Femur (tissue), 1 donor: ENCODE data around the gene MAP2K6.

ENCODE experiments used
- DNase-seq: peaks from one replicate; pipeline ENCODE4 v3.0.0-alpha.2; 2017

Gene MAP2K6

GRCh38 chr17:69588316-69588715, 173.8 kb downstream of the MAP2K6 start:
- DNase-seq, result no peak

DNA sequence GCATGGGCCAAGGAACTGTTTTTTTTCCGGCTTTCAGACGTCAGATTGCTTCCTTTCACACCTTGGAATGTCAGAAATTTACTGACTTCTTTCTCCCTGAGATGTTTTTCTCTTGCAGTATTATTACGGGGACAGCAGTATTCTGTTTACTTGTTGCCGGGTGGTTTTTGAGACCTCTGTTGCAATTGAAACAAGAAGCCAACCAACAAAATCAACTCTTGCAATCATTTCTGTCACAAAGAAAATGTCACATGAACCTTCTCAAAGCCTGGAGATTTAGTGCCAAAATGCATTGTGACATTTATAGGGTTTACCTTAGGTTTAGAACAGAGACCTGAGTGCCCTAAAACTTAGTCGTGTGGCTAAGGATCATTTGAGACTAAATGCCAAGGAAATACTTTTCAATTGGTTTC, 174.3 kb downstream of the MAP2K6 start:
- no peak for DNase-seq

GRCh38 chr17:69590671-69591070, 176.2 kb downstream of the MAP2K6 start:
- no peak for DNase-seq

- DNase-seq, result no peak
Measured at GRCh38 chr17:69592692-69593350, 178.3 kb downstream of the MAP2K6 start.

DNA sequence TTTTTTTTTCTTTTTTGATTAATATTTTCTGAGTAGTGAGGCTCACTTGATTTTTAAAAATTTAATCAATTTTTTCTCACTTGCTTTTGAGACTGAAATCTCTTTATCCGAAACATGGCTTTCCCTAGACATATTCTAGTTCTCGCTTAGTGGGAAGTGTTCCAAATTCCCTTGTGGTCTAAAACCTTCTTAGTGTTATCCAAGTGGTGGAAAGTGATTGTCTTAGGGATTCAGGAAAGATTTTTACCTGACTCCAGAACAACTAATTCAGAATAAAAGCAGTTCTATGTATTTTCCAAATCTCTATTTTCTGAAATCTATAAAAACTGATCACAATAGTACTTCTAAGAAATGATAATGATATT, 178.8 kb downstream of the MAP2K6 start:
- DNase-seq, result no peak

DNA sequence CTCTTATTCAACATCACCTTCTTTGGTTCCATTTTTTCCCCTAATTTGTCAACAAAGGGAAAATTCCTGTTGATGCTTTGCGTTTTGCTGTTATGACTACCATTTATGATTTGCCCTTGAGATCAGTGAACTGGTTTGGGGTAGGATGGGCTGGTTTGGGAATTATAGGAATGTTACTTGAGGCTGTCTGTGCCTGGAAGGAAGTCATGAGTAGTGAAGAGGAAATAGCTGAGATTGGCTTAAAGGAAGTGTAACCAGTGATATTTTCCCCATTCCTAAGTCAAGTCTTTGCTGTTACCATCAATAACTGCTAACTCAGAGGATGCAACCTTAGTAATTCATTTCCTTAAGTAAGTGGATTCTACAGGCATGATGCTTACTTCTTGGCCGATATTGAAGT, 179.2 kb downstream of the MAP2K6 start:
- no peak for DNase-seq

DNA sequence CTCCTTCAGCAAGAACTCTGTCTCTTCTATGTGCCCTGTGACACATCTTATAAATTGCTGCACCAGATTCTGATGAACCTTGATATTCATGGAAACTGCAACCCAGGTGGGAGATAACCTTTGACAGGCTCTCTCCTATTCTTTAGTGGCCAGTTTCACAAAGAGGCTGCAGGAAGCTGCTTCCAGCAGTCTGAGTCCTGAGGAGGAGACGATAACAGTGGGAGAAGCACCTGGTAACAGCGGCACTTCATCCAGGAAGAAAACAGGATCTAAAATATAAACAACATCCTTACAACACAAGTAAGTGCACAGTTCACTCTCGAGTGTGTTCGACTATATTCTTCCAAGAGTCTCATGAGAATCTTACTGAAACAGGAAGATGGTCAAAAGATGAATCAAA, 180.1 kb downstream of the MAP2K6 start:
- DNase-seq, result no peak

DNA sequence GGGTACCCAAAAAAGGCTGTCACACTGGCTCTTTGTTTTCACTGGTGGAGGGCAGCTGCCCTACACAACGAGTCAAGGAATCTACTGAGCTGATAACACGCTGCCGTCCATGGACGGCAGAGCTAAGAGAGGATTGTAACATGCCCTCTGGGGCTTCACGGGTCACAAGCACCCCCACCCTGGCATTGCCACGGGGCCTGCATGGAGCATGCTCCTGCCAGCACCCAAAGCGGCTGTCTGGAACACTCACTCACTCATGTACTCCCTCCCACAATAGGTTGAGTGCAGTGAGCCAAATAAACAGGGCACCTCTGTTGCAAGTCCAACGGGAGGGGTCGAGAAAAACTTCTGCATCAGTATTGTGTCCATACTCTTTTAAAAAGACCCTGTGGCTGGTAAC, 181.6 kb downstream of the MAP2K6 start:
- no peak for DNase-seq

DNA sequence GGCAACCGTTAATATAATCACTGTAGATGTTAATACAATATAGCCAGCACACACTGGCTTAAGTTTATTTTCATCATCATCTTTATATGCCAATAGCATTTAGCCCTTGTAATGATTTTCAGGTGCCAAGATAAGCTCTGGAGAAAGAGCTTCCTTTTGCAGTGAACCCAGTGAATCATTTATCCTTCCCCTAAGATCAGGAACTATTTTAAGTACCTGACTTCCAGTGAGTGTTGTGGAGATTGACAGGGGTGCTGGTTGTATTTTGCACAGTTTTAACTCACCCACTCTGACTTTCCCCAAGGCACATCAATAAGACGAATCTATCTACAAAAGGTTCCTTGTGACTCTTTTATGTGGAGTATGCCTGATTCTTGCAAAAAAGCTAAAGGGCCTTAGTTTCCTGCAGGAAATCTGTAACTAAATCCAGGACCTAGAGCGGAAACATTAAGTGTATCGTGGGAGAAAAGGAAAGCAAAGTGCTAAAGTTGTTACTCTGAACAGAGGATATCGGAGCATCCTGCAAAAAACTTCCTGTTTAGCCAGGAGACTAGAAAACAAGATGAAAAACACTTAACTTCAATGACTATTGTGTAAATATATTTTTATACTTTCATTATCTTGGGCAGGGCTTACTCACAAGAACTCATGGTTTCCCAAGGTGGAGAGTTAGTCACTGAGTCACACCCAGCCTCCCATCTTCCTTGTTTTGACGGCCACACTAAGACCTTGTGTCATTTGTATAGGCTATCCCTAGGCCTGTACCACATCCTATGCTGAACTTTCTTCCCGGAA, 183.6 kb downstream of the MAP2K6 start:
- DNase-seq, result no peak

- DNase-seq, result no peak
Measured at GRCh38 chr17:69602972-69603371, 188.5 kb downstream of the MAP2K6 start.
